Stimulated activated CD8-positive, alpha-beta memory T cell treated with anti-CD3 and anti-CD28 coated beads, Interleukin-2, amount 100 ng/mL, for 48 hours (primary cell): ENCODE measurements around the gene ASB13.
"Not testable (repeated sequence)": the region's sequence is repeated elsewhere in the genome, so short reads cannot be mapped to it uniquely, and the experiment has no call there.

ENCODE experiments used
- DNase-seq, 2 donors: peaks; one replicate each; pipeline ENCODE4 v3.0.0-alpha.2; 2020; ENCODE audit warnings: low read depth in 2 of 2

ASB13 gene

DNA sequence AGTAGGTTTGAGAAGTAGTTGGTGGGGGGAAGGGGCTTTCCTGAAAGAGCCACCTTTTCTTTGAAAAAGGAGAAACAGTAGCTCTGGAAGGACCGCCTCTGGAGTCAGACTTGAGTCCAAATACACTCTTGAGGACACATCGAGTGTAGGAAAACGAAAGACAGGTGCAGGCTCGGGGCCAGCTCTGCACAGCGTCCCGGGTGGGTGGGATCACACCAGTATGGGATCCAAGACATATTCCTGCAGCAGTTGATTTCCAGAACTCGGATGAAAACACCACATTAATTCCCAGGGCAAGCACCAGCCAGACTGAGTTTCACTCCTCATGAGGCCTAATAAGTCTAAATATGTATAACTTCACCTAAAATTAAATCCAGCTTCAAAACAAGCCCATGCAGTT is 61.4 kb downstream of the ASB13 start:
- no peak for DNase-seq

DNA sequence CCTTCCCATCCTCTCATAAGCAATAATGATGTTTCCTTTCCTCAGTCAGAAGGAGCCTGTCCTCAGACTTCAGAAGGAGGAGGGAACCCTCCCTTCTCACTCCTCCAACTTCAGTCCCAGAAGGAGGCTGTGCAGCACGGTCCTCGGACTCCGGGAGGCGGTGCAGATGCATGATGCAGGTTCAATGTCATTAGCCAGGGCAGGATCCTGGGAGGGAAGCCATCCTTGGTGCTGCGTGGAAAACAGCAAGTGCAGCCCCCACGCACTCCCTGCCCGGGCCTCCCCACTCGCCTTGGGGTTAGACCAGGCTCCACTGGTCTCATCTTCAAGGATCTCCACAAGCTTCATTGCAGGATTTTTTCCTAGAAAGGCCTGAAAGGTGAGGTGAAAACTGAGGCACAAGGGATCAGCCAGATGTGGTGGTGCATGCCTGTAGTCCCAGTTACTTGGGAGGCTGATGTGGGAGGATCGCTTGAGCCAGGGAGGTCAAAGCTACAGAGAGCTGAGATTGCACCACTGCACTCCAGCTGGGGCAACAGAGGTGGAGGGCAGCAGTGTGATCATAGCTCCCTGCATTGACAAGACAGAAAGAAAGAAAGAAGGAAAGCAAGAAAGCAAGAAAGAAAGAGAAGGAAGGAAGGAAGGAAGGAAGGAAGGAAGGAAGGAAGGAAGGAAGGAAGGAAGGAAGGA is 62.0 kb downstream of the ASB13 start:
- DNase-seq = no peak

DNA sequence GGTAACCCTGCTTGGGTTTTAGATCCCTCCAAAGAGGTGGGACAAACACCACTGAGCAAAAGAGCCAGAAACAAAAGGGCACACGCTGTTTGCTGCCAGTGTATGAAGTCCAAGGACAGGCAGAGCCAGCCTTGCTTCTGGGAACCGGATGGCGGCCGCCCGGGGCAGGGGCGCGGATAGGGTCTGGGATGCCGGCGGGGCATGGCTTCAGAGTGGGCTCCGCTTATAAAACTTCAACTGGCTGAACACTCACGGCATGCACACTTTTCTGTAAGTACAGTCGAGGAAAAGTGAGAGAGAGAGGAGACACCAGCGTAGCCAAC is 62.6 kb downstream of the ASB13 start:
- no peak for DNase-seq

DNA sequence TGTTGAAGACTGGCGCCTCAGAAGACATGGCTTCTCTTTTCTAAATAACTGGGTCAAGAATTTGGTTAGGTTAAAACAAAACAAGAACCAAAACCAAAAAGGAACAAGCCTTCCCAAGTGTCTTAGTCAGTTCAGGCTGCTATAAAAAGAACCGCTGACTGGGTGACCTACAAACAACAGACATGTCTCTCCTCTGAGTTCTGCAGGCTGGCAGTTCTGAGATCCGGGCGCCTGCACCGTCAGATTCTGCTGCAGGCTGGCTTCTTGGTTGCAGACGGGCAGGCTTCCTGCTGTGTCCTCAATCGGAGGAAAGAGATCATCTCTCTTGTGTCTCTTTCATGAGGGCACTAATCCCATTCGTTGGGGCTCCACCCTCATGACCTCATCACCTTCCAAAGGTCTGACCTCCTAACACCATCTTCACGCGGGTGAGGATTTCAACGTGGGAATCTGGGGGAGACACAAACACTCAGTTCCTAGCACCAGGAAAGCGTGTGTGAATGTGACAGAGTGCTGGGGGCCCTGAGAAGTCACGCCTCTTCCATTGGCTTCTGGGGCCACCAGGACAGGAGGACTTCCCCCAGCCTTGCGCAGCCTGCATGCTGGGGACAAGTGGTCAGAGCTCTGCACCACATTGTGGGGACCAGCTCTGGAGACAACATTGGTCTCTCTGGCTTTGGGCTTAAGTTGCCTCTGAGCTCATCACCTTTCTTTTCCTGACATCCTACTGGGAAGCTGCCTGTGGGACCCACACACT is 63.1 kb downstream of the ASB13 start:
- DNase-seq = no peak

DNA sequence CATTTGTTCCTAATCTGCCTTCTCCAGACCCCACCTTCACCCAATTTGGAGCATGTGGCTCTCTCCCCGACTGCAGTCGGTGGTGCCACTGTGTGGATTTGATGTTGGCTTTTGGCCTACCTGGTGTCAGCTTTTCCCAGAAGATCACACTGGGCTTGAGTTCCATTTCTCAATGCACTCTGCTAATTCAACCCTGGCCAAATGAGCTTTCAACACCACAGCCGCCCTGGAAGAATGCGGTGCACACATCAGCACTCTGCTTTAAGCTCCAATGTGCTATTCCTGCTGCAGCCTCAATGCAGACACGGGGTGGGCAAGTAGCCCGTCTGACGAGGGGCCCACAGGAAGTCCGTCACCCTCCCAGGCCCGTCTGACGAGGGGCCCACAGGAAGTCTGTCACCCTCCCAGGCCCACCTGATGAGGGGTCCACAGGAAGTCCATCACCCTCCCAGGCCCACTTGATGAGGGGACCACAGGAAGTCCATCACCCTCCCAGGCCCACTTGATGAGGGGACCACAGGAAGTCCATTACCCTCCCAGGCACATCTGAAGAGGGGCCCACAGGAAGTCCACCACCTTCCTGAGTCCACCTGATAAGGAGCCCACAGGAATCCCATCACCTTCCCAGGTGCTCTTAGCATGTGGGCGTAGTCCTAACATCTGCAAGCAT is 64.4 kb downstream of the ASB13 start:
- no peak for DNase-seq

DNA sequence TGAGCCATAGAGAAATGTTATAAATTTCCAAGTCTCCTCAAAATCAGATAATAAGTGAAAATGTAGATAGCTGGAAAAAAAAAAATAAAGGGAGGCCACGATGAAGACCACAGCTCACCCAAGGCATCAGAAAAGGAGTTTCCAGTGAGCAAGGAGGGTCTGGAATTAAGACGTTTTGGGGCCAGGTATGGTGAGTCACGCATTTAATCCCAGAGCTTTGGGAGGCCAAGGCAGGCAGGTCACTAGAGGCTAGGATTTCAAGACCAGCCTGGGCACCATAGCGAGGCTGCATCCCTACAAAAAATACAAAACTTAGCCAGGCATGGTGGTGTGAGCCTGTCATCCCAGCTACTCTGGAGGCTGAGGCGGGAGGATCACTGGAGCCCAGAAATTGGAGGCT is 65.5 kb downstream of the ASB13 start:
- DNase-seq = no peak

DNA sequence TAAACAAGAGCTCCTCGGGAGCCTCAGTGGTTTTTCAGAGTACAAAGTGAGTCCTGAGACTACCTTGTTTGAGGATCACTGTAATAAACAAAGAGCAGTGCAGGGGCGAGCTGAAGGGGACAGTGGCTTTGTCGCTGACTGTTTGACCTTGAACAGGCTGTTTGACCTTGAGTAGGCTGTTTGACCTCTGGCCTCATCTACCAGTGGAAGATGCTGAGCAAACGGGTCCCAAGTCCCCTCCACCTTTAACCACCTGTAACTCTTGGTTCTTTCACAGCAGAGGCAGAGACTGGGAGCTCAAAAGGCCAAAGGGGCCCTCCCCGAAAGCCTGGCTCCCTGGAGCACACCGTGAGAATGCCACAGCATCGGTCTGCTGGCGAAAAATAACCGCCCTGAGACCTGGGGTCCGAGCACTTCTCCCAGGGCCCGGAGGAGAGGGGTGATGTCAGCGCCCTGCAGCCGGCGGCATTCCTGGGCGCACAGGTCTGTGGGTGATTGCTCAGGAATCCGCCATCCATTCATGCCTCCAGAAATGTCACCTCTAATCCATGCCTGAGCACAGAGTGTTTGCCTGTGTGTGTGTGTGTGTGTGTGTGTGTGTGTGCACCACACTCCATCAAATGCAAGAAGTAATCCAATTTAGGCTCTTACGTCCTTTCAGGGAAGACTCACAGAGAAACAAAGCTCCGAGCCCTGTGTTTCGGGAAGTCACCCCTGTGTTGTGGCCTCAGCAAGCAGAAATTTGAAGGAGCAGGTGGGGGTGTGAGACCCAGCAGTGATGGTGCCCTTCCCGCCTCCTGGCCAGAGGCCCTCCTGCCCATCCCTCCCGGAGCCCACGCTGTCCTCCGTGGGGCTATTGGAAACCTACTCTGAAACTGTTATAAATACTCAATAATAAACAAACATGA is 66.5 kb downstream of the ASB13 start:
- no peak for DNase-seq

DNA sequence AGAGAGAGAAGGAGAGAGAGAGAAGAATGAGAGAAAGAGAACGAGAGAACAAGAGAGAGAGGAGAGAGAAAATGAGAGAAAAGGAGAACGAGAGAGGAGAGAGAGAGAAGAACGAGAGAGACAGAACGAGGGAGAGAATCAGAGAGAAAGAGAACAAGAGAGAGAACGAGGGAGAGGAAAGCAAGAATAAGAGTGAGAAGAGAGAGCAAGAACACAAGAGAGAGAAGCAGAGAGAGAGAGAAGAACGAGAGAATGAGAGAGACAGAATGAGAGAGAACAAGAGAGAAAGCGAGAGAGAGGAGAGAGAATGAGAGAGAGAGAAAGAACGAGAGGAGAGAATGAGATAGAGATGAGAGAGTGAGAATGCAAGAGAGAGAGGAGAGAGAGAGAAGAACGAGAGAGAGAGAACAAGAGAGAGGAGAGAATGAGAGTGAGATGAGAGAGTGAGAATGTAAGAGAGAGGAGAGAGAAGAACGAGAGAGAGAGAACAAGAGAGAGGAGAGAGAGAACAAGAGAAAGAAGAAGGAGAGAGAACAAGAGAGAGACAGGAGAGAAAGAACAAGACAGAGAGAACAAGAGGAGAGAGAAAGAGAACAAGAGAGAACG is 68.2 kb downstream of the ASB13 start:
- no peak for DNase-seq

DNA sequence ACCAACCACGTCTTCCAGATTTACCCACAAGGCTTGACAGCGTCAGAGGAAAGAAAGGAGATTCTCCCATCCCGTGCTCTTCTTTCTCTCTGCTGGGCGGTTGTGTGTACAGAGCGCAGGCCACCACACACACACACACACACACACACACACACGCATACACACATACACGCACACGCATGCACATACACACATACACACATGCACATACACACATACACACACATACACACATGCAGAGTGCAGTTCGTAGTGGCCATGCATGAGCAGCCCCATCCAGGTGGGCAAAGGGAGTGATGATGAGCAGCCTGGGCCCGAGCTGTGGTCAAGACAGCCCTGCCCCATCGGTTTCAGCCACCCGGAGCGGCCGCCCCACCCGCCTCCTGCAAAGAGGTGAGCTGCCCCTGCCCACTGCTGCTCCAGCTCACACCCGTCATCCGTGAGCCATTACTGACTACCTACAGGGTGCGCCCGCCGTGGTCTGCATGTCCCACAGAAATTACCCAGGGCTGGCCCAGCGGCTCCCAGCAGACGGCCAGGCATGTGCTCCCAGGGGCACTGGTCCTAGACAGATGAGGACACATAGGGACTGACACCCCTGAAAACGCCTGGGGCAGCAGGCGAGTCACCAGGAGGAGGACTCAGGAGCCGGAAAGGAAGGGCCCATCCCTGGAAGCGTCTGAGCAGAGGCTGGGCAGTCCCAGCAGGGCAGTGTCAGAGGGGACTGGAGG is 69.6 kb downstream of the ASB13 start:
- no peak for DNase-seq

DNA sequence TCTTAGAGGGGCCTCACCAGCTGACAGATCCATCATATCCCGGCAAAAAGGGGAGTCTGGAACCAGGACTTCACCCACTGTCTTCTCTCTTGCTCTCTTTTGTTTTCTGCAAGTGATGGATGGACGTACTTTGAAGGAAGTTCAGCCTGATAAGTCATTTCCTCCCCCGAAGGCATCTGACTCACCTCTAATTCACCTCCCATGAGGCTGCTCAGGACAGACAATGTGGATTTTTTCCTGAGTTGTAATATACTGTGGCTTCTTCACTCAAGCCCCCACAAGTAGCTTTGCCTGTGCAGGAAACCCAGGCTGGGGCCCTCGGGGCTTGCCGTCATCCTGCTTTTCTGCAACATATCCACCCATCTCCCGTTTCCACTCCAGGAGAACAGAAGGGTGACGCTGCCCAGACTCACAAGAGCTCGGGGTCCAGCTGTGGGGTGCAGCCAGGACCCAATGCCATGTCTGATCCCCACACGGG is 70.4 kb downstream of the ASB13 start:
- DNase-seq = no peak

DNA sequence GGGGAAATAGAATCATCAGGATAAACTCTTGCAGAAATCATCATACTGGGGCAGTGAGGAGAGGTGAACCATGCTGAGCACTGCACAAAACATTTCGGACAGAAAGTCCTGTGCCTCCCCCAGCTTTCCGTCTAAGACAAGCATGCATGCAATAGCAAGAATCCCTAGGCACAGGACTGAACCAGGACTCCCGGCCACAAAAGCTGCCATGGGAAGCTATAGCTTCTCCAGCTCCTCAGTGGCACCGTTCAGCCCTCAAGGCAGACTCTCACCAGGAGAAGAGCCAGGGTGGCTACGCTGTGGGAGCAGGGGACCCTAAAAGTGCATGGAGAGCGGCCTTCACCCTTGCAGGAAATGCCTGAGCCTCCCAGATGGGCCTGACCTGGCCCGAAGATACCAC is 70.8 kb downstream of the ASB13 start:
- DNase-seq = no peak

DNA sequence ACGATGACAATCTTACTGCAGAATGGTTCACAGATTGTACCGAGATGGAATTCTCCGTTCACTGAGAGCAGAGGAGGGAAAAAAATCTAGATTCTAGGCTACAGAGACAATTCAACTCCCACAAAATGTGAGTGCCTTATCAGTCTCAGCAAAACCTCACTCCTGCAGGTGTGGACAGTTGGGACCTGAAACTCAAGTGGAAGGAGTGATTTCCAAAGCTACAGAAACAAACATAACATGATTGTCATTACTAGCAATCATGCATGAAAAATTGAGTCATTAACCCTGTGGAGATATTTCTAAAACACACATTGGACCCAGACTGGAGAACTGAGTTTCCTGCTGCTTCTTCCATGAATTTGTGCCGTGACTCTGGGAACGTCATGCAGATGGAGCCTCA is 71.3 kb downstream of the ASB13 start:
- no peak for DNase-seq

DNA sequence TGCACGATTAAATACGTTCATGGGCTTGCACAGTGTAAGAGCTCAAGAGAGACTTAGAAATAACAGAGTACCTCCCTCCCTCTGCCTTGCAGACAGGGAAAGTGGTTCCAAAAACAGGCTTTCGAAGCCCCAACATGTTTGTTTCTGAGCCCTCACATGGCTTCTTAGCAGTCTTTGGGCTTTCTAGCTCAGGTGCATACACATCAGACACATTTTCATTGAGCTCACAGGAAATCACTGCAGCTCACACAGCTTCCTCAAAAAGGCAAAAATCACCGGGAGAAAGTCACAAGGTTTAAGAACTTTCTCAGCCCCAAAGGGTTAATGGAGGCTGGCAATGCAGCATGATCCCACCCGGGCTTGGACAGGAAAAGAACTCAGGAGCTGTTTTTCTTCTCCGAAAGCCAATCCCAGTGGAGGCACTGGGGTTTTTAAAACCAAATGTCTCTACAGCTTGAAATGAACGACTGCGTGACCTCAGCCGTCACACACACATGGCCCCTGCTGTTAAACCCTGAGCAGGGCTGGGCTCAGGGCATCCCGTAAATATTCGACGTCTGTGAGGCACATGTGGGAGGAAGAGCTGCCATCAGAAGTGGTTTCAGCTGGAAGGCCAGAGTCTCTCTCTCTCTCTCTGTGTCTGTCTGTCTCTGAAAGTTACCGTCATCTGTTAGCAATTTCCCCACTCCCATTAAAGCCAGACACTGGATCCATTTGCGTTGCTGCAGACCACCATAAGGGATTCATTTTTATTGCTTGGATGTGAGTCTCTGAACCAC is 71.9 kb downstream of the ASB13 start:
- DNase-seq = no peak

DNA sequence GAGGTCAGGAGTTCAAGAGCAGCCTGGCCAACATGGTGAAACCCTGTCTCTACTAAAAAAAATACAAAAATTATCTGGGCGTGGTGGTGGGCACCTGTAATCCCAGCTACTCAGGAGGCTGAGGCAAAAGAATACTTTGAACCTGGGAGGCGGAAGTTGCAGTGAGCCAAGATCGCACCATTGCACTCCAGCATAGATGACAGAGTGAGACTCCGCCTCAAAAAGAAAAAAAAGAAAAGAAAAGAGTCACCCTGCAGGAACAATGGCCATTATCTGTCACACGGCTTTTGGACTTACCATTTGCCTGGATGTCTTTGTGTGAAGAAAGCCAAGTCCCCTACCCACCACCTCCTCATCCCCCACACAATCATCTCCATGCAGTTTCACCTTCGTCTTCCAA is 73.0 kb downstream of the ASB13 start:
- not testable (repeated sequence) for DNase-seq

DNA sequence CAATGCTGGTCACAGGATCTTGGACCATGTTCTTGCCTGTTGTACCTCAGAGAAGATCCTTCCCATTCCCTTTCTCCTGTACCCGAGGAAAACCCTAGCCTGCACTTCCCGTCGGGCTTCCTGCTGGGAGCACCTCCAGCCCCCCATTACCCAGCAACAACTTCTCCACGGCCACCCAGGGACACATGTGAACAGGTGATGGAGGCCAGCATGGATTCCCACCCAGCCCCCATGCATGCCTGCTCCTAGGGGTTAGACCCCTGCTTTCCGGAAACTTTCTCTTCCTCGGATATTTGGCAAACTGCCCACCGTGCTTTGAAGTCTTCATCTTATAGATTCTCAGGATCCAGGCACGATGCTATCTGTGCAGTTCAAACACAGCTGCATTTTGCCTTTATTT is 74.3 kb downstream of the ASB13 start:
- no peak for DNase-seq

DNA sequence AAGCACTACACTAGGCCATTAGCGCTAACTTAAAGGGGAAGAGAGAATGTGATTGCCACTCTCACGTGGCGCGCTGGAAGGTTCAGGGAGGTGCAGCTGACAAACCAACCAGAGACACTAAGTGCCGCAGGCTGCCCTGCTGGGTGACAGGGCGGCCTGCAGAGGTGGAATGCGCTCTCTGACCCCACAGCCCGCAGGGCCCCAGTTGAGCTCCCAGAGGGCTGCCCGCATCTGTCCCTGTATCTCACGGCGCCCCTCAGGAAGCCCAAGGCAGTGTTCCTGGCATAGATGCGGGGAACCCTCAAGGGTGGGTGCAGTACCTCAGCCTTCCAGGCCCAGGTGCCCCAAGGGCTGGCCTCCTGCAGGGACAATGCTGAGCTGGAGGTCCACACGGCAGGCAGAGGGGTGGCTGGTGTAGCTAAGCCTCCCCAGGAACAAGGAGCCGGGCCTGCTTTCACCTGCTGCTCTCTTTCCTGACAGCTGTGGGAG is 75.0 kb downstream of the ASB13 start:
- DNase-seq = no peak

DNA sequence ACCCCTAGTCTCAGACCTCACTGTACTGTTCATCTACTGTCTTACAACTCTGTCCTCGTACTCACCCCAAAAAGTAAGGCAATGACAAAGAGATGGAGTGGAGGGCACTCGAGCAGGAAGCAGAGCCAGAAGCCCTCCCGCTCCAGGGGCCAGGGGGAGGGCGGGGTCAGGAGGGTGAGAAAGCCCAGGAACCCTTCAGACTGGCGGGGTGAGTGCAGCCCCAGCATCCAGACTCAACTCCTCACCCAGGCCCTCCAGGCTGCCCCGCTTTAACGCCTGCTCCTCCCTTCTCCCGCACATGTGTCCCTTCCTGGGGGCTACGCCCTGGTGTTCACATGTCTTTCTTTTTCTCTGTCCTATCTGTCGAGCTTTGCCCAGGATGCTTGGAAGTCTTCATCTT is 75.6 kb downstream of the ASB13 start:
- no peak for DNase-seq

DNA sequence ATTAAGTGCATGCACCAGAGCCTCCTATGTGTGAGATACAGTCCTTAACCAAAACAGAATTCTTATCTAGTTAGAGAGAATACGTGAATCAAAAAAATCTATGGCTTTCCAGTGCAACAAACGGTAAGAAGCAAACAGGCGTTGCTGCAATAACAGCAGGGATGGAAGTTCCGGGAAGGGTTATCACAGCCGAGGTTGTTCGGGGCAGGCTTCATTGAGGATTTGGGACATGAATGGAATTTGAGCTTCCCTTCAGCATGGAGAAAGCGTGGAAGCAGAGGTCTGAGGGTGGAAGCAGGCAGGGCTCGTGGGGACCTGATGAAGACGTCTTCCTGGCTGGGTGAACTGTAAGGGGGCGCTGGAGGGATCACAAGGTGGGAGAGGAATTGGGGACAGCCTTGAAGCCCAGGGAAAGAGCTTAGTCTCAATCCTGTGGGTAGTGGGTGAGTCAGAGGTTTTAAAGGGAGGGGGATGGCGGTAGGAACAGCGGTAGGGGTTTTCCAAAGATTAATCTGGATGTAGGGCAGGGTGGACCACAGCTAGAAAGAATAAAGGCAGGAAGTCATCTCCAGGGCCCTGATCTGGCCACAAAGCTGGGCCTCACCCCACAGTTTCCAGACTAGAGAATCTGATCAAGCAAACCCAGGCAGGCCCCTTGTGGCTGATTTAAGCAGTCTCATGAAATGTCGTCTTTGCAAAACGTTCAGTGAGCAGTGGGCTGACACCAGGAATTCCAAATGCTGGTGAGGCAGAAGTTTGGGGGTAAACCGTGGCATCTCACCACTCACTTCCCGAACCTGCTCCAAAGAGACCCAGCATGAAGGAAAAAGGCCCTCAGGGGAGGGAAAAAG is 76.5 kb downstream of the ASB13 start:
- no peak for DNase-seq
